Central memory CD4-positive, alpha-beta T cell (primary cell): ENCODE data around the gene LTBP4.
"Not testable (repeated sequence)": the region's sequence is repeated elsewhere in the genome, so short reads cannot be mapped to it uniquely, and the experiment has no call there.

Experiments
- DNase-seq: peaks from one replicate; pipeline ENCODE4 v3.0.0; 2022
- total RNA-seq, 3 experiments: gene quantifications; one replicate each; lab custom pipeline; 2026; lab: John Stamatoyannopoulos, UW

The LTBP4 gene, protein sequence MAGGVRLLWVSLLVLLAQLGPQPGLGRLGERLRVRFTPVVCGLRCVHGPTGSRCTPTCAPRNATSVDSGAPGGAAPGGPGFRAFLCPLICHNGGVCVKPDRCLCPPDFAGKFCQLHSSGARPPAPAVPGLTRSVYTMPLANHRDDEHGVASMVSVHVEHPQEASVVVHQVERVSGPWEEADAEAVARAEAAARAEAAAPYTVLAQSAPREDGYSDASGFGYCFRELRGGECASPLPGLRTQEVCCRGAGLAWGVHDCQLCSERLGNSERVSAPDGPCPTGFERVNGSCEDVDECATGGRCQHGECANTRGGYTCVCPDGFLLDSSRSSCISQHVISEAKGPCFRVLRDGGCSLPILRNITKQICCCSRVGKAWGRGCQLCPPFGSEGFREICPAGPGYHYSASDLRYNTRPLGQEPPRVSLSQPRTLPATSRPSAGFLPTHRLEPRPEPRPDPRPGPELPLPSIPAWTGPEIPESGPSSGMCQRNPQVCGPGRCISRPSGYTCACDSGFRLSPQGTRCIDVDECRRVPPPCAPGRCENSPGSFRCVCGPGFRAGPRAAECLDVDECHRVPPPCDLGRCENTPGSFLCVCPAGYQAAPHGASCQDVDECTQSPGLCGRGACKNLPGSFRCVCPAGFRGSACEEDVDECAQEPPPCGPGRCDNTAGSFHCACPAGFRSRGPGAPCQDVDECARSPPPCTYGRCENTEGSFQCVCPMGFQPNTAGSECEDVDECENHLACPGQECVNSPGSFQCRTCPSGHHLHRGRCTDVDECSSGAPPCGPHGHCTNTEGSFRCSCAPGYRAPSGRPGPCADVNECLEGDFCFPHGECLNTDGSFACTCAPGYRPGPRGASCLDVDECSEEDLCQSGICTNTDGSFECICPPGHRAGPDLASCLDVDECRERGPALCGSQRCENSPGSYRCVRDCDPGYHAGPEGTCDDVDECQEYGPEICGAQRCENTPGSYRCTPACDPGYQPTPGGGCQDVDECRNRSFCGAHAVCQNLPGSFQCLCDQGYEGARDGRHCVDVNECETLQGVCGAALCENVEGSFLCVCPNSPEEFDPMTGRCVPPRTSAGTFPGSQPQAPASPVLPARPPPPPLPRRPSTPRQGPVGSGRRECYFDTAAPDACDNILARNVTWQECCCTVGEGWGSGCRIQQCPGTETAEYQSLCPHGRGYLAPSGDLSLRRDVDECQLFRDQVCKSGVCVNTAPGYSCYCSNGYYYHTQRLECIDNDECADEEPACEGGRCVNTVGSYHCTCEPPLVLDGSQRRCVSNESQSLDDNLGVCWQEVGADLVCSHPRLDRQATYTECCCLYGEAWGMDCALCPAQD (N-terminal part only)
- total RNA-seq, result 56.6 to 75.8 (median 73.6) reads per million in 3 experiments

DNA sequence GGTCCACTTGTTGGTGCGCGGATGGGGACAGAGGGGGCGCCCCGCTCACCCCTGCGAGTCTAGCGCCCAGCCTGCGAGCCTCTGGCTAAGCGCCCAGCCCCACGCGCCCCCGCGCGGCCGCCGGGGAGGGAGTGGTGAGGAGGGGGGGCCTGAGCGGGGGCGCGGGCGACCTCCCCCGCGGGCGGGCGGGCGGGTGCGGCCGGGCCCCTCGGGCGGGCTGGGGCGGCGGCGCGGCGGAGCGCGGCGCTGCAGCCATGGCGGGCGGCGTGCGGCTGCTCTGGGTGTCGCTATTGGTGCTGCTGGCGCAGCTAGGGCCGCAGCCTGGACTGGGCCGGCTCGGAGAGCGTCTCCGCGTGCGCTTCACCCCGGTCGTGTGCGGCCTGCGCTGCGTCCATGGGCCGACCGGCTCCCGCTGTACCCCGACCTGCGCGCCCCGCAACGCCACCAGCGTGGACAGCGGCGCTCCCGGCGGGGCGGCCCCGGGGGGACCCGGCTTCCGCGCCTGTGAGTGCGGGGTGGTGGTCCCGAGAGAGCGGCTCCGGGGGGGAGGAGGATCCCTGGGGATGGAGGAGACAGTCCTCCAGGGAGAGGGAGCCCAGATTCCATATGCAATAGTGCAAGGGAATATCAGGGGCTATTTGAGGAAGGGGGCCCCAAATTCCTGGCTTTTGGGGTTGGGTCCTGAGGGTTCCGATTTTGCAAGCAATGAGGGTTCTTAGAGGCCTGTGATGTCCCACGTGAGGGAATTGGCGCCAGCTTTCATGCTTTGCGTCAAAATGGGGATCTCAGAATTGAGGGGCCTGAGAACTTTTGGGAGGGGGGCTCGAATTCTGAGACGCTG lies at the start of gene LTBP4:
TSS of gene LTBP4 (plus strand) at position 236 of the 841 bp plus-strand sequence. CDS start at position 255, 19 bp downstream.
- DNase-seq, result no peak

- DNase-seq, result no peak
Measured at GRCh38 chr19:40552848-40553247, 48.3 kb upstream of the LTBP4 start.

DNA sequence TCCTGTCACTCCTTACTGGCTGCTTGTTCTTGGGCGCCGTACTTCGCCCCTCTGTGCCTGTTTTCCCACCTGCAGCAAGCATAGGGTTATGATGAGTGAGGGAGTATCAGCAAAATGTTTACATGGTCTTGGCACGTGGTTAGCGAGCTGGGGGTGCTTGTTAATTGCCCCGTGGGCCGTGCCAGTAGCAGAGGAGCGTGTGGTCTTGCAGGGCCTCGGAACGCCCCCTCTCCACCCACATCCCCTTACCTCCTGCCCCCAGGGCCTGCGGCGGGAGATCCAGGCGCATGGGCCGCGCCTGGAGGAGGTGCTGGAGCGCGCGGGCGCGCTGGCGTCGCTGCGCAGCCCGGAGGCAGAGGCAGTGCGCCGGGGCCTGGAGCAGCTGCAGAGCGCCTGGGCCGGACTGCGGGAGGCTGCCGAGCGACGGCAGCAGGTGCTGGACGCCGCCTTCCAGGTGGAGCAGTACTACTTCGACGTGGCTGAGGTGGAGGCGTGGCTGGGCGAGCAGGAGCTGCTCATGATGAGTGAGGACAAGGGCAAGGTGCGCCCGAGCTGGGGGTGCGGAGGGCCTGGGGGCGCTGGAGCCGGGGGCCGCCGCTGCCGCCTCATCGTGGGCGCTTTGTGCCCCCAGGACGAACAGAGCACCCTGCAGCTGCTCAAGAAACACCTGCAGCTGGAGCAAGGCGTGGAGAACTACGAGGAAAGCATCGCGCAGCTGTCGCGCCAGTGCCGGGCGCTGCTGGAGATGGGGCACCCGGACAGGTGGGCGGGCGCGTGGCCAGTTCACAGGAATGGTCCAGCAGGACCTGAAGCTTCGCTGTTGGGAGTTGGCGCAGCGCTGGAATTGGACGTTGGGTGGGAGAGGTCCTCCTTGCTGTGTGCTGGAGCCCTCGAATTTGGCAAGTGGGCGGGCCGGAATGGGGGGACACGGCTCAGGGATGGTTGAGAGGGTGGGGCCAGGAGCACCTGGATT lies 47.0 kb upstream of the LTBP4 start:
- no peak for DNase-seq

DNA sequence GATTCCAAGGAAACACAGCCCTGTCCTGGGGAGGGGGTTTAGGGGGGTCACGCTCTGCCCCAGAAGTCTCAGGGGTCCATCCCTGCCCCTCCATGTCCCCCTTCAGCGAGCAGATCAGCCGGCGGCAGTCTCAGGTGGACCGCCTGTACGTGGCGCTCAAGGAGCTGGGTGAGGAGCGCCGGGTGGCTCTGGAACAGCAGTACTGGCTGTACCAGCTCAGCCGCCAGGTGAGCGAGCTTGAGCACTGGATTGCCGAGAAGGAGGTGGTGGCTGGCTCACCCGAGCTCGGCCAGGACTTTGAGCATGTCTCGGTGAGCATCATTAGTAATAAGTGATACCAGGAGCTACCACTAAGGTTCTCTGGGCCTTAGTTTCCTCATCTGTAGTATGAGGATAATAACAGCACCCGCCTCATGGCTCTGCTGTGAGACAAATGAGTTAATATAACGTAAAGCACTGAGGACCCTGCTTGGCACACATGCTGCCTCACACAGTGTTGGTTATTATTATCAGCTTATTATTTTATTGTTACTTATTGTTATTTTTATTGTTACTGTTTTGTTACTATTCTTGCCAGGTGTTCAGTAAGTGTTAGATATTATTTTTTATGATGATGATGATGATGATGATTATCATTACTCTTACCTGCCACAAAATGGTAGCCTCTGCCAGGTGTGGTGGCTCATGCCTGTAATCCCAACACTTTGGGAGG lies 45.0 kb upstream of the LTBP4 start:
- DNase-seq, result no peak

- no peak for DNase-seq
Measured at GRCh38 chr19:40556953-40557530, 44.1 kb upstream of the LTBP4 start.

DNA sequence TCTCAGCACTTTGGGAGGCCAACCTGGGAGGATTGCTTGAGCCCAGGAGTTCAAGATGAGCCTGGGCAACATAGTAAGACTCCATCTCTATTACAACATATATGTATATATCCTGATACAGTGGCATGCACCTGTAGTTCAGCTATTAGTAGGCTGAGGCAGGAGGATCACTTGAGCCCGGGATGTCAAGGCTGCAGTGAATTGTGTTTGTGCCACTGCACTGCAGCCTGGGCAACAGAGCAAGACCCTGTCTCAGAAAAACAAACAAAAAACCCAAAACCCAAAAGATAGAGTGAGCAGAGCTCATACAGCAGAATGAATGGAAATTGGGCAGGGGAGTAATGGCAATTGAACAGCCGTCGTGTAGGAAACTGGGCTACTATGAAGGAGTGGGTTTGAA lies 41.8 kb upstream of the LTBP4 start:
- DNase-seq, result no peak

DNA sequence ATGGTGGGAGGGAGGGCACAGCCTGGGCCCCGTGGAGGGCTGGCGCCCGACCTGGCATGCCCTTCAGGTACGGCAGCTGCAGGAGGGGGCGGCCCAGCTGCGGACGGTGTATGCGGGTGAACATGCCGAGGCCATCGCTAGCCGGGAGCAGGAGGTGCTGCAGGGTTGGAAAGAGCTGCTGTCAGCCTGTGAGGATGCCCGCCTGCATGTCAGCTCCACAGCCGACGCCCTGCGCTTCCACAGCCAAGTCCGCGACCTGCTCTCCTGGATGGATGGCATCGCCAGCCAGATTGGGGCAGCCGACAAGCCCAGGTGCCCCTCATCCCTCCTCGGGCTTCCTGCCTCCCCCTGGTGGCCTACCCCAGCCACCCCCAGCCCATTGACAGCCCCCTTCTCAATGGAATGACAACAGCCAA lies 41.1 kb upstream of the LTBP4 start:
- no peak for DNase-seq

- DNase-seq, result no peak
Measured at GRCh38 chr19:40561947-40562346, 39.2 kb upstream of the LTBP4 start.

- not testable (repeated sequence) for DNase-seq
Measured at GRCh38 chr19:40564535-40564934, 36.6 kb upstream of the LTBP4 start.

DNA sequence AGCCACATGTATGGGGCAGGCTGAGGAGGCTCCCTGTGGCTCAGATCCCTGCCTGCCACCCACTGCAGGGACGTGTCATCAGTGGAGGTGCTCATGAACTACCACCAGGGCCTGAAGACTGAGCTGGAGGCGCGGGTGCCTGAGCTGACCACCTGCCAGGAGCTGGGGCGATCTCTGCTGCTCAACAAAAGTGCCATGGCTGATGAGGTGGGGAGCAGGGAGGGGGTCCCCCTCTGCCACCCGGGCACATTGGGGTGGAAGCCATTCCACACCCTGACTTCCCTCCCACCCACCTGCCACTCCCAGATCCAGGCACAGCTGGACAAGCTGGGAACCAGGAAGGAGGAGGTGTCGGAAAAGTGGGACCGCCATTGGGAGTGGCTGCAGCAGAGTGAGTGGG lies 35.8 kb upstream of the LTBP4 start:
- no peak for DNase-seq

GRCh38 chr19:40565910-40566495 lies 35.2 kb upstream of the LTBP4 start:
- no peak for DNase-seq

DNA sequence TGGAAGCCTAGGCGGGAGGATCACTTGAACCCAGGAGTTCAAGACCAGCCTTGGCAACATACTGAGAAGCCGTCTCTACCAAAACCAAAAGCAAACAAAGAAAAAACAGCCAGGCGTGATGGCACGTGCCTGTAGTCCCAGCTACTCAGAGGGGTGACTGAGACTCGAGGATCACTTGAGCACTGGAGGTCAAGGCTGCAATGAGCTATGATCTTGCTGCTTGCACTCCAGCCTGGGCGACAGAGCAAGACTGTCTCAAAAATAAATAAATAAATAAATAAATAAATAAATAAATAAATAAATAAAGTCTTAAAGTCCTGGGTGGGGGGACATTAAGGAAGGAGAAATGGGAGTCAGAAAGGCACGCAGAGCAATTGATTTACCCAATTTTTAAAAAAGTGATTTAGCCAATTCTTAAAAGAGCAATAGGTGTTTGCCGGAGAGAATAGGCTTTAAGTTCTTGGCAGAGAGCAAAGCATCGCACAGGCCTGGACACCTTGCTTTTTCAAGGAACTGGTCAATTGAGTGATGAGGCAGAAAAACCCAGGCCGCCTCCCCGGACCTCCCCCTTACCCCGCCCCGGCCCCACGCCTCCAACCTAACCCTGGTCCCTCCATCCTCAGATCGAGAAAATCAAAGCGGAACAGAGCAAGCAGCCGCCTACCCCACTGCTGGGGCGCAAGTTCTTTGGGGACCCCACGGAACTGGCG lies 34.0 kb upstream of the LTBP4 start:
- no peak for DNase-seq

GRCh38 chr19:40567750-40568494 lies 33.2 kb upstream of the LTBP4 start:
- no peak for DNase-seq

DNA sequence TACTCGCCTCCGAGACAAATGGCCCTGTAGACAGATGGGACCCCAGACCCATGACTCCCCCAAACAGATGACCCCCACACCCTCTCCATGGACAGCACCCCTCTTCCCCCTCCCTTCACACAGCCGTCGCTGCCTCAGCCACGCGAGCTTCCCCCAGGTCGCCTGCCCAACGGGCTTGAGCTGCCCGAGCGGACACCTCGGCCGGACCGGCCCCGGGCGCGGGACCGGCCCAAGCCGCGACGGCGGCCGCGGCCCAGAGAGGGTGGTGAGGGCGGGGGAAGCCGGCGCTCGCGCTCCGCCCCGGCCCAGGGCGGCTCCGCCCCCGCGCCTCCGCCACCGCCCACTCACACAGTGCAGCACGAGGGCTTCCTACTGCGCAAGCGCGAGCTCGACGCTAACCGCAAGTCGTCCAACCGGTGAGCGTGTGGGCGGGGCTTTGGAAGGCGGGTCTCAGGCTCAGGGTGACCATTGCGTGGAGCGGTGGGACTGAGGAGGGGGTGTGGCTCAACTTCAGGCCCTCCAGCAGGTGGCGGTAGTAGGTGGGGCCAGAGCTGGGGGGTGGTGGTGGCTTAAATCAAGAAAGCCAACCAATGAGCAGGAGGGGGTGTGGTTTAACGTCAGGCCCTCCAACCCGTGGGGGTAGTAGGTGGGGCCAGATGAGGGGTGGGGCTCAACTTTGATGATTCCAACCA lies 30.7 kb upstream of the LTBP4 start:
- DNase-seq, result peak; percentile 96

- DNase-seq, result no peak
Measured at GRCh38 chr19:40571005-40571318, 30.2 kb upstream of the LTBP4 start.

DNA sequence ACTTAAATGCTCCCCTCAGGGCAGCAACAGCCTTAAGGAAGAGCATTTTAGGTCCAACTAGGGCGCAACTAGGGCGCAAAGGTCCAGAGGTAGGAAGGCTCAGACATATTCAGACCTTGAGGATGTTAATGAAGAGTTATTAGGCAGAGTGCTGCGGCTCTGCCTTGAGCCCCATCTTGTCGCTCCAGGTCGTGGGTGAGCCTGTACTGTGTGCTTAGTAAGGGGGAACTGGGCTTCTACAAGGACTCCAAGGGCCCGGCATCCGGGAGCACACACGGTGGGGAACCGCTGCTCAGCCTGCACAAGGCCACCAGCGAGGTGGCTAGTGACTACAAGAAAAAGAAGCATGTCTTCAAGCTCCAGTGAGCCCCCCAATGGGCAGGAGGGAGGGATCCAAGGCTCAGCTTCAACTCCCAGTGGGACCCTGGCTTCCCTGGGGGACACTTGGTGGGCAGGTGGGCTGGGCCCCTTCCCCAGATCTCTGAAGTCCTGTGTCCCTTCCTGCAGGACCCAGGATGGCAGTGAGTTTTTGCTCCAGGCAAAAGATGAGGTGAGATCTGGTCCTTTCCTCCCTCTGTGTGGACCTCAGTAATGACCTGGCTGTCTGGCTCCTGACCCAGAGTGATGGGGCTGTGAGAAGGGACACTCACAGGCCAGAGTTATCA lies 29.2 kb upstream of the LTBP4 start:
- no peak for DNase-seq

DNA sequence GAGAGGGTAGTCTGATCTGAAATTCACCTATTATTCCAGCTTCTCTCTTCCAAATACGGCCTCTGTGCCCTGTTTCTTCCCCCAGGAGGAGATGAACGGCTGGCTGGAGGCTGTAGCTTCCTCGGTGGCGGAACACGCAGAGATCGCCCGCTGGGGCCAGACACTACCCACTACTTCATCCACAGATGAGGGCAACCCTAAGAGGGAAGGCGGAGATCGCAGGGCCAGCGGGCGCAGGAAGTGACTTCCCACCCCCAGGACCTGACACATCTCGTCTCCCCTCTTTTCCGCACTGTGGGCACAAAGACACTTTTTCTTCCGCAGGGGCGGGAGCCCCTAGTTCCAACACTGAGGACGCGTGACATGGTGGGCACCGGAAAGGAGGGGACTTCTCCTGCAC lies 25.8 kb upstream of the LTBP4 start:
- DNase-seq, result no peak
